NCI-H1092 (cell line): ENCODE results near the gene TPM1.

Experiments
- DNase-seq: peaks from one replicate; lab custom pipeline; 2025; lab: John Stamatoyannopoulos, UW

The TPM1 gene

GRCh38 chr15:63041402-63041973 is 1.1 kb upstream of the TPM1 start:
- DNase-seq, result no peak

GRCh38 chr15:63042877-63043334 is 359 bp downstream of the TPM1 start:
- DNase-seq, result no peak

- DNase-seq, result no peak
Observed at GRCh38 chr15:63043335-63044076, 959 bp downstream of the TPM1 start.

GRCh38 chr15:63044077-63044644 is 1.6 kb downstream of the TPM1 start:
- no peak for DNase-seq

- no peak for DNase-seq
Observed at GRCh38 chr15:63044645-63045464, 2.3 kb downstream of the TPM1 start.

- DNase-seq, result no peak
Observed at GRCh38 chr15:63045465-63045840, 2.9 kb downstream of the TPM1 start.

- no peak for DNase-seq
Observed at GRCh38 chr15:63045879-63046278, 3.3 kb downstream of the TPM1 start.

GRCh38 chr15:63046917-63047760 is 4.6 kb downstream of the TPM1 start:
- no peak for DNase-seq

- no peak for DNase-seq
Observed at GRCh38 chr15:63047792-63048114, 5.2 kb downstream of the TPM1 start.

- DNase-seq, result peak; percentile 78
Observed at GRCh38 chr15:63048115-63048775, 5.7 kb downstream of the TPM1 start.

- peak; percentile 43 for DNase-seq
Observed at GRCh38 chr15:63048776-63049665, 6.5 kb downstream of the TPM1 start.

- no peak for DNase-seq
Observed at GRCh38 chr15:63049783-63050371, 7.3 kb downstream of the TPM1 start.

GRCh38 chr15:63050731-63051155 is 8.2 kb downstream of the TPM1 start:
- no peak for DNase-seq

GRCh38 chr15:63051156-63052066 is 8.9 kb downstream of the TPM1 start:
- DNase-seq, result no peak

GRCh38 chr15:63052077-63052841 is 9.7 kb downstream of the TPM1 start:
- no peak for DNase-seq

- DNase-seq, result no peak
Observed at GRCh38 chr15:63052961-63053698, 10.6 kb downstream of the TPM1 start.

GRCh38 chr15:63054281-63054683 is 11.7 kb downstream of the TPM1 start:
- DNase-seq, result no peak
